T-helper 2 cell treated with Interferon-gamma antibody and Interleukin-4, amounts not matched to agents 100 ng/mL and 5 ng/mL, for 36 hours (primary cell): ENCODE data around the gene C1QTNF4. TPM values are rescaled to one million over a fixed set of nuclear protein-coding genes. Genes with fewer than 3 reads are reported as not detected.

Source experiments
- intact Hi-C: fragments of 100-400 bp; cut with micrococcal nuclease; formaldehyde crosslinking; loops from one replicate; pipeline ENCODE4 v1.15.1; 2023
- total RNA-seq: library from RNA; stranded (reverse); gene quantifications from 2 replicates; pipeline ENCODE4 v1.2.3, GENCODE V29; 2022

Gene C1QTNF4
- total RNA-seq, 1 donor from 2014 or later = 0.52 TPM

DNA sequence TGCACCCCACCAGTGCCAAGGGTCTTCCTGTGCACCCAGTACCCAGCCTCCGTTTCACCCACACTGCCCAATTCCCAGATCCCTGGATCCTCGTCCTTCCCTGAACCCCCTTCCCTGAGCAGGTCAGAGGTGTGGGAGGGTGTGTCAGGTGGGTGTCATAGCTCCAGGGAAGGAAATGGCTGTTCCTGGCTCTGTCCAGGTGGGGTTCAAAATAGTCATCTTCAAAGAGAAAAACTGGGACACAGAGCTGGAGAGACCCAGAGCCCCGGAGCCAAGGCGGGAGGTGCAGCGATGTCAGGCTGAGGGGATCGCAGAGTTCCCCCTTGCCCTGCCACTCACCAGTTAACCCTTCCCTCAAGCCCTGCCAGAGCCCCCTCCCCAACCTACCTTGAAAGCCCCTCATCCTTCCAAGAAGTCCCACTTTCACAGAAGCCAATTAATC, 698 bp downstream of the C1QTNF4 start:
- intact Hi-C loops = no loop called here

DNA sequence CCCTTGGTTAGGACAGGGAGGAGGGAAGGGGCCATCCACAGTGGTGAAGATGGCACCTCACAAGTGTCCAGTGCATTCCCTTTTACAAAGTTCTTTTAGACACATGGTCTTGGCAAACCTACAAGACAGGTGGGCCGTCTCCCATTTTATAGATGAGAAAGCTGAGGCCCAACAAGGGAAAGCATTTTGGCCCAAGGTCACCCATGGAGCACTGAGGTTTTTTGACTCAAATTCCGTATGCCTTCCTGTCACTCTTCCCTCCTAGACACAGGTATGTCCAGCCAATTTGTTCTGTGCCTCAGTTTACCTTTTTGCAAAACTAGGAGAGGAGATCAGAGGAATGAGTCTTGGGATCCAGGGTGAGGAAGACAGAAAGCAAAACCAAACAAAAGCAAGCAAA, 1.2 kb downstream of the C1QTNF4 start:
- intact Hi-C loops = no loop called here

DNA sequence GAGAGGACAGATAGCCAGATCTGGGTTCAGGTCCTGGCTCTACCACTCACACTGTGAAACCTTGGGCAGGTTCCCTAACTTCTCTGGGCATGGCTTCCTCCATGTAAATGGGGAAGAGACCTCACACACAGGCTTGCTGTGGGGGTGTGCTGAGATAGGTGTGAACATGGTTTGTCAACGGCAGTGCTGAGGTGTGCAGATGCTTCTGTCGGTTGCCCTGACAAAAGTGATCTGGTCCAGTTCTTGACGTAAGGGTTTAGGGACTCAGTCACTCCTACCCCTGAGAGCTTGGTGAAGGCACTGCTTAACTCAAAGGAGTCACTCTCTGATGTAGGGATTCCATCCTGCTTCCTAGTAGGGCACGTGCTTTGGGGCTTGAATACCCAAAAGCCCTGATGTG, 2.0 kb downstream of the C1QTNF4 start:
- intact Hi-C loops = no loop called here

DNA sequence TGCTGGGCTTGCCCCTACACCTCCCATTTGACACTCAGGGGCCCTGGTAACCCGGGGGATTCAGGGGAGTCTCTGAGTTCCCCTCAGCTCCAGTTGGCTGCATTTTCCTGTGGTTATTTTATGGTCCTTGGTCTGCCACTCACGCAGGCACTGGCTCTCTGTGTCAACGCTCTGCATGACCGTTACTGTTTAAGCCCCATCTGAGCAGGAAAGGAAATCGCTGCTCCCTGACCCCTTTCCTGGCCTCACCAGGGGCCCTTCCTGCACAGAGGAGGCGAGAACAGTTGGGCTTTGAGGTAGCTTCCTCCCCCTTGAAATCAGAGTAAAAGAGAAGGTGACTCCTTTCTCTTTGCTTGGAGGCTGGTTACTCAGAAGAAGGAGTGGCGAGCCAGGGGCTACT, 2.4 kb downstream of the C1QTNF4 start:
- intact Hi-C loops = no loop called here

DNA sequence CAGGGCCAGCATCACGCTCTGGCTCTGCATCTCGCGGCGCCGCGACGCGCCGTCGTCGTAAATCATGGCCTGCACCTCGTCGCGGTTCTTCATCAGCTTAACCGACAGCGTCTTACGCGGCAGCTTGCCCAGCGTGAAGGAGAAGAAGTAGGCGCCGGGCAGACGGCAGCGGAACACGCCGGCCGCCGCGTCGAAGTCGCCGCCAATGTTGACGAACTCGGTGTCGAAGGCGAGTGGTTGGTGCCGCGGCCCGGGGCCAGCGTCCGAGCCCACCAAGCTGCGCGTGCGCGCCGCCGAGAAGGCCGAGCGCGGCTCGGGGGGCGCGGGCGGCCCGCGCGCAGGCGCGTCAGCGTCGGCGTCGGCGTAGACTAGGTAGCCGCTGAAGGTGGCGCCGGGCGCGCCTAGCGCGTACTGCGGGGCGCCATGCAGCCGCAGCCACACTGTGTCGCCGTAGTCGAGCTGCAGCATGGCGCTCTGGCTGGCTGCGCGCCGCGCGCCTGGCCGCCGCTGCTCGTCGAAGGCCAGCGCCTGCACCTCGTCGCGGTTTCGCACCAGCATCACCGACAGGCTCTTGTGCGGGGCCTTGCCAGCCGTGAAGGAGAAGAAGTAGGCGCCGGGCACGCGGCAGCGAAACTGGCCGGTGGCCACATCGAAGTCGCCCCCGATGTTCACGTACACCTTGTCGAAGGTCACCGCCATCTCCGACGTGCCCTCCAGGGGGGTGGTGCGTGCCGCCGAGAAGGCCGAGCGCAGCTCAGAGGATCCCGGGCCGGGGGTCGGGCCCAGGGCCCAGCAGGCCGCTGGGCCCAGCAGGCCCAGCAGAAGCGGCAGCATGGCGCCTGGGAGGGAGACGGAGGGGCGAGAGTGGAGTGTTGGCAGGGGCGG, 4.0 kb downstream of the C1QTNF4 start:
- intact Hi-C loops = no loop called here

DNA sequence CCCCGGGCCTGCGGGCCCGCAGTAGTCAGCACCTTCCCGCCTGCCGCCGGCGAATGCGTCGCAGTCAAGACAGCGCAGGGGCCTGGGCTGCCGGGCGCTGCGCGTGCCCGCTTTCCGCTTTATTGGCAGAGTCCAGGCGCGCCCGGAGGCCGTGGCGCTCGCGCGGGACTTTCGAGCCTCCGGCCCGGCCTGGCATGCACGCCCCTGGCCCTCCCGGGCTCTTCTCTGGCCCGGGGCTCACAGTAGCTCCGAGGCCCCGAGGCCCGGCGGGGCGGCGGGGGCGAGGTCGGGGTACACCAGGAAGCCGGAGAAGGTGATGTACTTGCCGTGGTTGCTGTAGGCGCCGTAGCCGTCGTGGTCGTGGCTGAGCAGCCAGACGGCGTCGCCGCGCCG, 4.6 kb downstream of the C1QTNF4 start:
- intact Hi-C loops = no loop called here

DNA sequence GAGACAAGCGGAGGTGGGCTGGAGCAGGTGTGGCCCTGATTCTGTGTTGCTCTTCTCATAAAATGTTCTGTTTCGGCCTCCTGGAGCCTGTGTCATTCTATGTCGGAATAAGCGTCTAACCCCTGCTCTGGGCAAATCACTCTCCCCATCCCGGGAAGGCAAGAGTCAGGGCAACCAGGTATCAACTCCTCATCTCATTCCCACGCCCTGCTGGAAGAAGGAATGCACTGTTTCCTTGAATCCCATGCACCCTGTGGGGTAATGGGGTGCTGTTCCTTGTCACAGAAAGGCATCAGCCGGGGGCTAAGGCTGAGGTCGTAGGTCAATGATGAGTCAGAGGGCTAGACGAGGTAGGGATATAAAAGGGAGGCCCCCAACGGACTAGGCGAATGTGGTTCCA, 5.1 kb downstream of the C1QTNF4 start:
- intact Hi-C loops = no loop called here

DNA sequence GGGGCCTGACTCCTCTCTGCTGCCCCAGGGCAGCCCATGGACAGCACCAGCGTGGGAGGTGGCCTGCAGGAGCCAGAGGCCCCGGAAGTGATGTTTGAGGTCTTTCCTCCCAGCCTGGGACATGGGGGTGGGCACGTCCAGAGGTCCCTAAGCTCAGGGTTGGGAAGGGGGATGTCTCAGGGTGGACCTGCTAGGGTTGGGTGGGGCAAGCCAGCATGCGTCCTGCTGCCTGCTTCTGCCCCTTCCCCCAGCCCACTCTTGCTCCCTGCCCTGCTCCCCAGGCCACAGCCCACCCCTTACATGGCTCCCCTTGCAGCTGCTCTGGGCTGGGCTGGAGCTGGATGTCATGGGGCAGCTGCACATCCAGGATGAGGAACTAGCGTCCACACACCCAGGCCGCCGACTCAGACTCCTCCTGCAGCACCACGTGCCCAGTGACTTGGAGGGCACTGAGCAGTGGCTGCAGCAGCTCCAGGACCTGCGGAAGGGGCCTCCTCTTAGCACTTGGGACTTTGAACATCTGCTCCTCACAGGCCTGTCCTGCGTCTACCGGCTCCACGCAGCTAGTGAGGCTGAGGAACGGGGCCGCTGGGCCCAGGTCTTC, 6.4 kb downstream of the C1QTNF4 start:
- intact Hi-C loops = no loop called here

DNA sequence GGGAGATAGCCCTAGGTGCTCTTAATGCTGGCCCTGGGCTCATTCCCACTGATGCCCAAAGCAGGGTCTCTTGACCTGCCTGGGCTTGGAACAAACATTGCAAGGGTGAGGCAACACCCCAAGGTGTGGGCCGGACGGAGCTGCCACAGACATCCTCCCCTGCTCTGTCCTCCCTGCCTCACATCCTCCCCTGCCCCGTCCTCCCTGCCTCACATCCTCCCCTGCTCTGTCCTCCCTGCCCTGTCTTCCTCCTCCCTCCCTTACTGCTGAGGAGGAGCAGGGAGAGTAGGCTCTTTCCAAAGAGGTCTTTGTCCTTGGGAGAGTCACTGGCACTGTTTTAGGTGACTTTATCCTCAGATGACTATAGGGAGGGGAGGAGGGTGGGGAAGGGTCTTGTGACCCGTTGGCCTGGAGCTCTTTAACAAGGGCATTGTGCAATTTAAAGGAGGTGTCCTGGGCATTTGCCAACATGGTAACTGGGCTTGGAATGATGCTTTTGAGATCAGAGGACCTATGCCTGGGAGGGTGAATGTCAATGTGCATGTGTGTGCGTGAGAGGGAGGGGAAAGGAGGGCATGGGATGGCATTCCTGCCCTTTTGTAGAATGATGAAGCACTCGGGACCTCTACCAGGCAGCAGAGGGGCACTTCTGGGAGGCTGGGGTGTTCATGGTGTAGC, 7.0 kb downstream of the C1QTNF4 start:
- intact Hi-C loops = no loop called here

DNA sequence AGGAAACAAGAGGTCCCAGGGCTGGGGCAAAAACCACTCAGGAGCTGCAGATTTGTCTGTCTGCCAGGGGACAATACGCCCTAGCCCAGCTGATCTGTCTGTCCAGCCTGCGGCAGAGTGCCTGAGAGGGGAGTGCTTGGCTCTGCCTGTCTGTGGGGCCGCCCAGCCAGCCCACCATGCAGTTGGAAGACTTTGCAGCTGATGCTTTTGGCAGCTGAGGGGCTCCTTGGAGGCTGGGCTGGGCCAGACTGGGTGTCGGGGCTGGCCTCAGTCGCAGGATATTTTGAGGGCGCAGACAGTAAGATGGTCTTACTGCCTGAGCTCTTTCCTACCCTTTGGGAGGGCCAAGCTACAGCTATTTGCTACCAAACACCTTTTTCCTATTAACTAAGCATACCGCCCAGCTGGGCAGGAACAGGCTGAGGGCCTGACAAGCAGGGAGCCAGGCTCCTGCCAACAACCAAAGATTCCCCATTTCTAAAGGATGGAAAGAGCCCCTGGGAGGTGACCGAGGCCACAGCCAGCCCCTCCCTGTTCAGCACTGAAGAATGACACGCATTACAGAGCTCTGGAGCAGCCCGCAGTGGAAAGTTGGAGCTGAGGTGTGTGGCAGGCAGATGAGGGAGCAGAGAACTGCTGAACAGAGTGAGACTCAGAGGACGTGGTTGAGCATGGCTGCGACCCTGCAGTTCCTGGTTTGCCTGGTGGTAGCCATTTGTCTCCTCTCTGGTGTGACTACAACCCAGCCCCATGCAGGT, 7.9 kb downstream of the C1QTNF4 start, which contains the start of gene FAM180B:
Gene FAM180B (plus strand): TSS at position 581 of the 758 bp plus-strand sequence. CDS start 91 bp downstream, at position 672.
- intact Hi-C loops = no loop called here

DNA sequence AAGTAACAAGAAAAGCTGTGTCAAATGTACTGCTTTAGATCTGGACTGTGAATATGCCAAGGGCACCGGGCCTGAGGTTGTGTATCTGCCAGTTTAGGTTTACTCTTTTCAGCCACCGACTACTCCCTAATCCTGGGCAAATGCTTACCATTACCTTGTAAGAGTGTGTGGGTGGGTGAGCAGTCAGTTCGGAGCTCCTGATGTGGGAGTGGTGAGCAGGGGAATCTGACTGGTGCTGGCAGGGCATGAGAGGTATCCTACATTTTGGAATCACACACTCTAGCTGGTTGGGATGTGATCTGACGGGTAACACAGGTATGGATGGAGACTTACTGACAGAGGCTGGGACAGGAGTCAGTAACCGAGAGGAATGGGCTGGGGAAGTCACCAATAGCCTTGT, 10.4 kb downstream of the C1QTNF4 start:
- intact Hi-C loops = no loop called here

DNA sequence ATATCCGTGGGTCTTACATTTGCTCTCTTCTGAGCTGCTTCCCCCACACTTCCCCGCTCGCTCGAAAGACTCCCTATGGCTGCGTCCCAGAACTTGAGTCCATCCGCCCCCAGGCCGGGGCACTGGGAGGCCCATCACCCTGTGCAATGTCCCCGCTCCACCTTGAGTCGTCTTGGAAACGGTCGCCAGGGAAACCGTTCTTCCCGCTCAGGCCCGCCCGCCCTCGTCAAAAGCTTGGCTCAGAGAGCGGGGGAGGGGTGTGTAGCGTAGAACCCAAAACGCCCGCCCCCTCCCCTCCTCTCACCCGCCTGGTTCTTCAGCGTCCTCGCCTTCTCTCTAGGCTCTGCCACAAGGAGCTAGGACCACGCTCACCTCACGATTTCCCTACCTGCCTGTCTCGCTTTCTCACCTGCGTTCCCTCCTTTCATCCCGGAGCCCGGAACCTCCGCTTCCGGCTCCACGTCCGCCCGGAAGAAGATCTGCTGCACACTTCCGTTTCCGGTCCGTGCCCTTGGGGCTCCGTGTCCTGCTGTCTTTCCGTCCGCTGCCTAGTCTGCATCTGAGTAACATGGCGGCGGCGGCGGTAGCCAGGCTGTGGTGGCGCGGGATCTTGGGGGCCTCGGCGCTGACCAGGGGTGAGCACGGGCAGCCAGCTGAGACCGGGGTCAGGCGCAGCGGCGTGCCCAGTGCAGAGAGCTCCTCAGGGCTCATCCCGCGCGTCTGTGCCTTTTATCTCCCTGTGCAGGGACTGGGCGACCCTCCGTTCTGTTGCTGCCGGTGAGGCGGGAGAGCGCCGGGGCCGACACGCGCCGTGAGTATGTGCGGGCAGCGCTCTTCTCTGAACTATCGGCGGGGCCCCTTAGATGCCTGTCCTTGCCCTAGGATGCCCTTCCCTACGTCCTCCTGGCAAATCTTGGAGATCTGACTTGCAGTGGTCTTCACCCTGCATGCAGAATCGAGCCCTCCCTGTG, 15.4 kb downstream of the C1QTNF4 start, which contains the start of the genes KBTBD4 and NDUFS3:
Gene KBTBD4 (minus strand): TSS at position 447 of the 971 bp plus-strand sequence. CDS start 19 bp downstream, at position 428.
Gene NDUFS3 (plus strand): TSS at position 551 of the 971 bp plus-strand sequence. CDS start 18 bp downstream, at position 569.
- intact Hi-C loops = loop anchor here (1.0 to 5.0 kb wide), 7 partner anchors 13 to 362 kb away; partner anchors contain the start of genes CELF1, FNBP4, MTCH2 and NUP160

DNA sequence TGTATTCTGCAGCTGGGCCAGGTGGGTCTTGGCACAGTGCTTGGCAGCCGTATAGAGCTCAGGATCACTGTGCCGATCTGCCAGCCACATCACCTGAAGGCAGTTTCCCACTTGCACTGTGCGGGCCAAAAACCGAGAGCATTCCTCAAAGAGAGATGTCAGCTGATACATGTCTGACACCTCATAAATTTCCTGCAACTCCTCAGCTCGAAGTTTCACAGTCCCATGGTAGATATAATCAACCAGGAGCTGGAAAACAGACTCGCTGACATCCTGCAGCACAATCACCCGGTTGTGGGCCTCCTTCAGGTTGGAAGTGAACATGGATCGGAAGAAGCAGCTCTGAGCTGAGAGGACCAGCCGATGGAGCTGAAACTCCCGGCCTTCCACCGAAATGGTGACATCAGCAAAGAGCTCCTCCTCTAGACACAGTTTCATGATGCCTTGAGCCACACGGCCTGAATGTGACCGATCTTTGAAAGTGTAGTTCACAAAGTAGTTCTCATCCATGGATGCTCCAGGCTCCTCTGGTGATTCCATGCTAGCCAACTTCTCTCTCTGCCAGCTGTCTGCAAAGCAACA, 16.7 kb downstream of the C1QTNF4 start:
- intact Hi-C loops = loop anchor here (1.0 to 5.0 kb wide), 3 partner anchors 11 to 360 kb away; partner anchors contain the start of gene NUP160

DNA sequence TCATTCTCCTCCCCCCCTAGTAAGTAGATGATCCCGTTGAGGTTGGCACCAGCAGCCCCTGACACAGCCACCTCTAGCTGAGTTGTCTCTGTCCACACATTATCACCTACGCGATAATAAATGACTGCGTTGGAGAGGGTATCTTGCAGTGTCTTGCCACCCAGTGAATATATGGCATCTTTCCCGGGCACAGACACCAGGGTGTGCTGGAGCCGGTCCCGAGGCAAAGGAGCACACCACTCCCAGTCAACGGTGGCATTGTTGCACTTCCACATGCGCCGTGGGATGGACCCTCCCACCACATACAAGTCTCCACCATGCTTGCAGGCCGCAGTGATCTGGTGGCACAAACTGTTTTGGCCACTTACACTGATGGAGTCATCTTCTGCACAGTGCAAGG, 20.9 kb downstream of the C1QTNF4 start:
- intact Hi-C loops = no loop called here

DNA sequence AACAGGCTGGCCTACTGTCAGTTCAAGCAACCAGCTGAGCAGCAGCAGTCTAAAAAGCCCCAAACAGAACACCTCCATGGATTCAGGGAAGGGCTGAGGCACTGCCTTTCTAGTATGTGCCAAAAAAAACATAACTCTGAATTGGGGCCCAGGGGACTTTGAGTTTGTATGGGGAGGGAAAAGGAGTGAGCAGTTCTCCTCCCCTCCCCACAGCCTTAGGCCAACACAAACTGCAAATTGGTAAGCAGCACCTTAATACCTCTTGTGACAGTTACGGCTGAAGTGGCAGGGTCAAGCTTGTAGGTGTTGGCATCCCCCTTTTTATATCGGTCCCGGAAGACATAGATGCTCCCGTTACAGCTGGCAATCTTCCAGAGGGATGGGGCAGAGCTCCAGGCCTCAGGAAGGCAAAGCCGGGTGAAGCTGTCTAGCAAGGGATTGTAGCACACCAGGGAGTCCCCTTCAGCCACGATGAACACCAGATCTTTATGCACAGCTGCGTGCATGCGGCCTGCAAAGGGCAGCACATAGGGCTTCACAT, 21.4 kb downstream of the C1QTNF4 start:
- intact Hi-C loops = no loop called here

DNA sequence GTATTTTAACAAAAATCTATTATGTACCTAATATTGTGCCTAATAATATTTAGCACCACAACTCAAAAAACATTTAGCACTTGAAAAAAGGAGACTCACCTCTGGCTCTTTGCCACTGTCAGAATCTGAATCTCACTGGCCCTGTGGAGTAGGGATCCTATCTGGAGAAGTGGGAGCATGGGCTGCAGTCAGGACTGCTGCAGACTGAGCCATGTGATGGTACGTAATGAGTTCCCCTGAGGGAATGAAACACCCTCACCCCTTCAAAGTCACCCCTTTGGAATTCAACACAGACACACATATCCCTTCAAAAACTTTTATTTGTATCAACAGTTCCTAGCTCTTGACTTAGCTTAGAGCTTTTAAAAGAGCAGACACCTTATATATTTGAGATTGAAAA, 22.3 kb downstream of the C1QTNF4 start:
- intact Hi-C loops = no loop called here

DNA sequence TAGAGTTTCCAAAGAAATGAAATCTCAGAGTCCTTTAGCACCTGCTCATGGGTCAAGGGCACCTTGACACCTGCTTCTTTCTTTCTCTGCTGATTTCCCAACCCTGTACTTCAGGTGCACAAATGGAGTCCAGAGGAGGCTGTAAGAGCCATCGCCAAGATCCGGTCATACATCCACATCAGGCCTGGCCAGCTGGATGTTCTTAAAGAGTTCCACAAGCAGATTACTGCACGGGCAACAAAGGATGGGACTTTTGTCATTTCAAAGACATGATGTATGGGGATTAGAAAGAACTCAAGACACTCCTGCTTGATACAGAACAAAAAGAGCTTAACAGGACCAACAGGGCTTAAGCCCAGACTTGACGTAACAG, 22.9 kb downstream of the C1QTNF4 start:
- intact Hi-C loops = no loop called here

DNA sequence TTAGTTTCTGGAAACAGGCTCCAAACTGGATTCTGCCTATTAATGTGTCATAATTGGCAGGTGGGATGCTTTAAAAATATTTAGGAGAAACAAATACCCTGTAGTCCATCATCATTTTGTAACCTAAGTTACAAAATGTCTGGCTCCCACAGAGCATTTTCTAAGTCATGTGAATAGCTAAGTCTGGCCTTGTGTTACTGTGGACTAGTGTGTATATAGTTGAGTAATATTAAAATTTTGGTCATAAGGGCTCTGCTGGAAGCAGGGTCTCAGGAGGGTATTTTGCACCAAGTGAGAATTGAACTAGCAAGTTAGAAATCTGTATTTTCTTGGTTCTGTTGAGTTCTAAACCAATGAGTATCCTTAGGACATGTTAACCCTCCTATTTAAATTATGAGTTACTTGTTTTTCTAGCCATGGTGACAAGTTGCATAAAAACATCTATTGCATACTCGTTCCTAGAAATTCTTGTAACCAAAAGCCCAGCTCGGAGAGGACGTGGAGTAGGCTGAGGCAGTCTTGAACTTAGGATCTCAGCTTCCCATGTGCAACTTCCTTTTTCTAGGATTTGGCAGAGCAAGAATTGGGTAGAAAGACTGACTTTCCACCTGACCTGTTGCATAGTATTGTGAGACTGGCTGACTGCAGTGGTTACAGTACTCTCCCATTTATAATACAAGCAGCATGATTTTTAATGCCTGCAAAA, 23.4 kb downstream of the C1QTNF4 start:
- intact Hi-C loops = no loop called here
